Stimulated activated CD4-positive, alpha-beta T cell treated with anti-CD3 and anti-CD28 coated beads, Interleukin-4, amount 100 ng/mL, for 4 hours (primary cell): ENCODE data around the gene SEMA4G.

ENCODE experiments used
- DNase-seq, 2 experiments: peaks; one replicate each; pipeline ENCODE4 v3.0.0-alpha.2; 2020

SEMA4G gene

DNA sequence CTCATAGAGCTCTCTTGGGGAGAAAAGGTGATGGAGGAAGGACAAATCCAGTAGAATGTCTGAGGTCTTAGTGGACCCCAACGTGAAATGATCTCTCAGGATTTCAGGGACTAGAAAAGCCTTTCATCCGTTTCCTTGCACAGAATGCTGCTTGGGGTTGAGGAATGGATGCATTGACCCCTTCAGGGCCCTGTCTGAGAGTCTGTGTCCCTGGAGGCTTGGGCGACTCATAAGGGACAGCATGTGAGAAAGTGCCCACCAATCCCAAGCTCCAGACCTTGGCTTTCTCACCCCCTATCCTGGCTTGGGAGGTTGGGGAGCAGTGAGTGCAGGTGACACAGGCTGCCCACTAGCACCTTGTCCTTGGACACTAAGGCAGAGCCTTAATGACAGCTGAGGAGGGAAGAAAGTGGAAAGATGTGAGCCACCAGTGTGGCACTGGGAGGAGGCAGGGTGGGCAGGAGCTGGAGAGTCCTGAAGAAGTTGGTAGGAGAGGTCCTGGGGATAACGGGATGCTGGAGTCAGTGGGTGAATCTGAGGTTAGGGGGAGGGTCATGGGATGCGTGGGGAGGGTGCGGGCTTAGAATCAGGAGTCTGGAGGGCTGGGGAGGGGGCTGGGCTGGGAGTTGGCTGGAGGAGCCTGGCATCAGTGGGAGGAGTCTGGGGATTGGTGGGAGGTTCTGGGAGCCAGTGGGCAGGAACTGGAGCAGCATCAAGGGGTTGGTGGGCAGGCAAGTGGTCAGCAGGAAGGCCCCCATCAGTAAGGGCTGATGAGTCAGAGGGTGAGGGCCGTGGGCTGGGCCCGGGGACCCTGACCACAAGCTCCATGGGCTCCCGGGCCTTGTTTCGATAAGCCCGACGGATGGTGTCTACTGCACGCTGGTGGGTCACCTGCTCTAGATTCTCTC lies 38.9 kb downstream of the SEMA4G start:
- no peak for DNase-seq

GRCh38 chr10:101008823-101009423 lies 39.6 kb downstream of the SEMA4G start:
- no peak for DNase-seq

DNA sequence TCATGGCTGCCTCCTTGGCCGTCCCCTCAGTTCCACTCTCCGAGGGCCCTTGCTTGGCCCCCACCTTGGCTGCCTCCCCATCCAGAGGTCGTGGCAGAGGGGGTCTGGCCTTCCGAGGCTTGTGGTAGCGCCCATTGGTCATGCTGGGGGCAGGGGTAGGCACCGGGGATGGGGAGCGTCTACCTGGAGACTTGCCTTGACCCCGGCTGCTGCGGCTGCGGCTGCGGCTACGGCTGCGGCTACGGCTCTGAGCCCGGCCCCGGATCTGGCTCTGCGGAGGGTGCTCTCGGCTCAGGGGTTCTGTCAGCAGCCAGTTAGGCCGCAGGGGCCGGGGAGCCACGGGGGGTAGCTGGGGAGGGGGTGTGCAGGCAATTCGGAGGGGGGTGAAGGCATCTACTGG lies 41.0 kb downstream of the SEMA4G start:
- DNase-seq = no peak

DNA sequence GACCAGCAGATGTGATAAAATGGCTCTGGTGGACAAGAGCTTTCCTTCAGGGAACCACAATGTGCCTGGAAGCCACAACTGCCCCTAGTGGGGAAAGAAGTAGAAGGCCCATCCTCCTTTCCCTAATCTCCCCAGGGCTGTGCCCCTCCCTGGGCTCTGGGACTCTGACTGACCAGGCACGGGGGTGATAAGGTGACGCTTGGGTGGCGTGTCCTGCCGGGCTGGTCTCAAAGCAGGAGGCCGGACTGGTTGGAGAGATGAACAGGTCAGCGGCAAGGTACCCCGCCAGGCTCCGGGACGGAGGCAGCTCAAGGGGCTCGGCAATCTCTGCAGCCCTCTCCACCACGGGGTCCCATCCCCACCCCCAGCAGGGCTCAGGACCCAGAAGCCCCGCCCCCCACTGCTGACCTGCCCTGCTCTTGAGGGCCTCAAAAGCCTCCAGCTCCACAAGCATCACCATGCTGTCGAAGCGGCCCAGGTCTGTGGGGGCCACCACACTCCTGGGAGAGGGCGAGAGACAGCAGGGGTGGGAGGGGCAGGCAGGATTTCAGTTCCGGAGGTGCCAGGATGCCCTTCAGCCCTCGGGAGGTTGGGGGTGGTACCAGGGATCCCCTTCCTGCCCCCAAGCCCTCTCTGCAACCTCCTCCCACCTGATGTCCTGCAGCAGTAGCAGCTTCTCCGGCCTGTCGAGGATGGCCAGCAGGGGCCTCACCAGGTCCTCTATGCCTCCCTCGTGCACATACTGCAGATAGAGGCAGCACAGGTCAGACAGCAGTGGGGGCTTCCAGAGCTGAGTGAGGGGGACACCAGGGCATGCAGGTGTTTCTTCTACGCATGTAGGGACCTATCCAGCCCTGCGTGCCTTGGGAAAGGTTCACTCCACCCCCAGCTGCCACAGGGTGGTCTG lies 42.5 kb downstream of the SEMA4G start:
- DNase-seq = no peak

GRCh38 chr10:101012525-101013364 lies 43.4 kb downstream of the SEMA4G start:
- DNase-seq = peak; percentile 70 to 71

GRCh38 chr10:101013365-101013825 lies 44.1 kb downstream of the SEMA4G start:
- DNase-seq = no peak

GRCh38 chr10:101014230-101014884 lies 45.1 kb downstream of the SEMA4G start:
- DNase-seq = peak; percentile 62 to 74

GRCh38 chr10:101014966-101015581 lies 45.8 kb downstream of the SEMA4G start:
- DNase-seq = peak in 1 of 2 experiments; percentile 7

GRCh38 chr10:101015582-101015973 lies 46.3 kb downstream of the SEMA4G start:
- no peak for DNase-seq

GRCh38 chr10:101016814-101017213 lies 47.5 kb downstream of the SEMA4G start:
- no peak for DNase-seq

- DNase-seq = no peak
These were observed 48.9 kb downstream of the SEMA4G start for GRCh38 chr10:101018118-101018599.

- DNase-seq = peak; percentile 63 to 70
These were observed 49.5 kb downstream of the SEMA4G start for GRCh38 chr10:101018600-101019439.
